ENCODE results near the gene SLC15A4.

Gene SLC15A4

GRCh38 chr12:128818065-128819022, 5.4 kb downstream of the SLC15A4 start:
- Histone ChIP-seq H3K9ac (ENCODE audit: low read depth, low read length) (no peak overlapping the region), H3K27me3 (ENCODE audit: control insufficient read depth, insufficient read depth, low read length) (no peaks in the 10 kb centered on the region), H3K36me3 (ENCODE audit: control insufficient read depth, insufficient read depth, low read length) (no peaks in the 10 kb centered on the region), H3K9me3 (ENCODE audit: control insufficient read depth, insufficient read depth, low read length) (no peaks in the 10 kb centered on the region), H3K4me1 (ENCODE audit: control insufficient read depth, insufficient read depth, low read length) (peaks cover 21% of the 10 kb centered on the region), H3K4me3 (ENCODE audit: low read depth, low read length) (no peak overlapping the region)

GRCh38 chr12:128817111-128818015, 6.4 kb downstream of the SLC15A4 start:
- Histone ChIP-seq H3K9me3 (ENCODE audit: control insufficient read depth, insufficient read depth, low read length) (no peaks in the 10 kb centered on the region), H3K27me3 (ENCODE audit: control insufficient read depth, insufficient read depth, low read length) (no peaks in the 10 kb centered on the region), H3K4me3 (ENCODE audit: low read depth, low read length) (no peak overlapping the region), H3K9ac (ENCODE audit: low read depth, low read length) (no peak overlapping the region), H3K4me1 (ENCODE audit: control insufficient read depth, insufficient read depth, low read length) (peaks cover 21% of the 10 kb centered on the region), H3K36me3 (ENCODE audit: control insufficient read depth, insufficient read depth, low read length) (no peaks in the 10 kb centered on the region)

GRCh38 chr12:128816643-128816920, 7.2 kb downstream of the SLC15A4 start:
- no peaks in the 10 kb centered on the region for H3K36me3 ChIP-seq (ENCODE audit: control insufficient read depth, insufficient read depth, low read length)
- H3K4me1 ChIP-seq (ENCODE audit: control insufficient read depth, insufficient read depth, low read length): peaks cover 18% of the 10 kb centered on the region
- H3K9me3 ChIP-seq (ENCODE audit: control insufficient read depth, insufficient read depth, low read length): no peaks in the 10 kb centered on the region
- no peak overlapping the region for H3K9ac ChIP-seq (ENCODE audit: low read depth, low read length)
- no peaks in the 10 kb centered on the region for H3K27me3 ChIP-seq (ENCODE audit: control insufficient read depth, insufficient read depth, low read length)
- H3K4me3 ChIP-seq (ENCODE audit: low read depth, low read length): no peak overlapping the region

- no peaks in the 10 kb centered on the region for H3K9me3 ChIP-seq (ENCODE audit: control insufficient read depth, insufficient read depth, low read length)
- no peaks in the 10 kb centered on the region for H3K27me3 ChIP-seq (ENCODE audit: control insufficient read depth, insufficient read depth, low read length)
- no peak overlapping the region for H3K9ac ChIP-seq (ENCODE audit: low read depth, low read length)
- peaks cover 20% of the 10 kb centered on the region for H3K4me1 ChIP-seq (ENCODE audit: control insufficient read depth, insufficient read depth, low read length)
- no peak overlapping the region for H3K4me3 ChIP-seq (ENCODE audit: low read depth, low read length)
- H3K36me3 ChIP-seq (ENCODE audit: control insufficient read depth, insufficient read depth, low read length): no peaks in the 10 kb centered on the region
Measured at GRCh38 chr12:128815779-128816642, 7.7 kb downstream of the SLC15A4 start.

GRCh38 chr12:128814411-128815261, 9.1 kb downstream of the SLC15A4 start:
- peaks cover 19% of the 10 kb centered on the region for H3K4me1 ChIP-seq (ENCODE audit: control insufficient read depth, insufficient read depth, low read length)
- H3K4me3 ChIP-seq (ENCODE audit: low read depth, low read length): no peak overlapping the region
- no peaks in the 10 kb centered on the region for H3K9me3 ChIP-seq (ENCODE audit: control insufficient read depth, insufficient read depth, low read length)
- H3K27me3 ChIP-seq (ENCODE audit: control insufficient read depth, insufficient read depth, low read length): no peaks in the 10 kb centered on the region
- H3K36me3 ChIP-seq (ENCODE audit: control insufficient read depth, insufficient read depth, low read length): peaks cover 2% of the 10 kb centered on the region
- H3K9ac ChIP-seq (ENCODE audit: low read depth, low read length): no peak overlapping the region

- Histone ChIP-seq H3K27me3 (ENCODE audit: control insufficient read depth, insufficient read depth, low read length) (no peaks in the 10 kb centered on the region), H3K4me1 (ENCODE audit: control insufficient read depth, insufficient read depth, low read length) (peaks cover 17% of the 10 kb centered on the region), H3K9ac (ENCODE audit: low read depth, low read length) (no peak overlapping the region), H3K36me3 (ENCODE audit: control insufficient read depth, insufficient read depth, low read length) (peaks cover 3% of the 10 kb centered on the region), H3K9me3 (ENCODE audit: control insufficient read depth, insufficient read depth, low read length) (no peaks in the 10 kb centered on the region), H3K4me3 (ENCODE audit: low read depth, low read length) (no peak overlapping the region)
Measured at GRCh38 chr12:128813883-128814282, 9.9 kb downstream of the SLC15A4 start.

- H3K4me3 ChIP-seq (ENCODE audit: low read depth, low read length): no peak overlapping the region
- H3K27me3 ChIP-seq (ENCODE audit: control insufficient read depth, insufficient read depth, low read length): no peaks in the 10 kb centered on the region
- no peak overlapping the region for H3K9ac ChIP-seq (ENCODE audit: low read depth, low read length)
- H3K9me3 ChIP-seq (ENCODE audit: control insufficient read depth, insufficient read depth, low read length): no peaks in the 10 kb centered on the region
- peaks cover 16% of the 10 kb centered on the region for H3K4me1 ChIP-seq (ENCODE audit: control insufficient read depth, insufficient read depth, low read length)
- H3K36me3 ChIP-seq (ENCODE audit: control insufficient read depth, insufficient read depth, low read length): peaks cover 8% of the 10 kb centered on the region
Measured at GRCh38 chr12:128813392-128813791, 10.4 kb downstream of the SLC15A4 start.

- Histone ChIP-seq H3K4me3 (ENCODE audit: low read depth, low read length) (no peak overlapping the region), H3K27me3 (ENCODE audit: control insufficient read depth, insufficient read depth, low read length) (no peaks in the 10 kb centered on the region), H3K9me3 (ENCODE audit: control insufficient read depth, insufficient read depth, low read length) (no peaks in the 10 kb centered on the region), H3K36me3 (ENCODE audit: control insufficient read depth, insufficient read depth, low read length) (peaks cover 18% of the 10 kb centered on the region), H3K4me1 (ENCODE audit: control insufficient read depth, insufficient read depth, low read length) (peaks cover 5% of the 10 kb centered on the region), H3K9ac (ENCODE audit: low read depth, low read length) (no peak overlapping the region)
Measured at GRCh38 chr12:128811806-128812205, 12.0 kb downstream of the SLC15A4 start.

- H3K9ac ChIP-seq (ENCODE audit: low read depth, low read length): no peak overlapping the region
- H3K36me3 ChIP-seq (ENCODE audit: control insufficient read depth, insufficient read depth, low read length): peaks cover 21% of the 10 kb centered on the region
- H3K4me3 ChIP-seq (ENCODE audit: low read depth, low read length): no peak overlapping the region
- peaks cover 5% of the 10 kb centered on the region for H3K4me1 ChIP-seq (ENCODE audit: control insufficient read depth, insufficient read depth, low read length)
- H3K27me3 ChIP-seq (ENCODE audit: control insufficient read depth, insufficient read depth, low read length): no peaks in the 10 kb centered on the region
- no peaks in the 10 kb centered on the region for H3K9me3 ChIP-seq (ENCODE audit: control insufficient read depth, insufficient read depth, low read length)
Measured at GRCh38 chr12:128810182-128811127, 13.3 kb downstream of the SLC15A4 start.

- peaks cover 5% of the 10 kb centered on the region for H3K4me1 ChIP-seq (ENCODE audit: control insufficient read depth, insufficient read depth, low read length)
- H3K9ac ChIP-seq (ENCODE audit: low read depth, low read length): no peak overlapping the region
- no peak overlapping the region for H3K4me3 ChIP-seq (ENCODE audit: low read depth, low read length)
- peaks cover 23% of the 10 kb centered on the region for H3K36me3 ChIP-seq (ENCODE audit: control insufficient read depth, insufficient read depth, low read length)
- no peaks in the 10 kb centered on the region for H3K27me3 ChIP-seq (ENCODE audit: control insufficient read depth, insufficient read depth, low read length)
- no peaks in the 10 kb centered on the region for H3K9me3 ChIP-seq (ENCODE audit: control insufficient read depth, insufficient read depth, low read length)
Measured at GRCh38 chr12:128808651-128809050, 15.1 kb downstream of the SLC15A4 start.
